HUES48 (cell line): ENCODE results near the gene SRGAP3.
A peak's percentile ranks its signal among the peaks of the same experiment; 100 is the strongest.

Experiments used
- H3K27ac ChIP-seq: one replicate; pipeline ENCODE4 v1.7.0; 2013; ENCODE audit warnings: low read depth, low read length, inconsistent platforms
- H3K27me3 ChIP-seq: 2 replicates; pipeline ENCODE4 v1.6.1; 2013; ENCODE audit warnings: mild to moderate bottlenecking, low read length; ENCODE audit not compliant: control insufficient read depth, insufficient read depth
- H3K36me3 ChIP-seq: 2 replicates; pipeline ENCODE4 v1.6.1; 2013; ENCODE audit warnings: low read length; ENCODE audit not compliant: control insufficient read depth, insufficient read depth
- H3K4me1 ChIP-seq: 2 replicates; pipeline ENCODE4 v1.6.1; 2013; ENCODE audit warnings: mild to moderate bottlenecking, low read length; ENCODE audit not compliant: control insufficient read depth, insufficient read depth
- H3K4me3 ChIP-seq: 2 replicates; pipeline ENCODE4 v1.5.1; 2013; ENCODE audit warnings: mild to moderate bottlenecking, low read depth, low read length
- H3K9ac ChIP-seq: 2 replicates; pipeline ENCODE4 v1.6.1; 2013; ENCODE audit warnings: mild to moderate bottlenecking, low read depth, low read length, moderate library complexity
- H3K9me3 ChIP-seq: 2 replicates; pipeline ENCODE4 v1.6.1; 2013; ENCODE audit warnings: low read length; ENCODE audit not compliant: control insufficient read depth, insufficient read depth

SRGAP3 gene

GRCh38 chr3:9226326-9226725 is 23.1 kb downstream of the SRGAP3 start:
- H3K4me1 ChIP-seq, result peaks cover 27% of the 10 kb centered on the region
- H3K36me3 ChIP-seq, result no peaks in the 10 kb centered on the region
- peak overlapping the region; percentile 42 for H3K27ac ChIP-seq
- H3K27me3 ChIP-seq, result no peaks in the 10 kb centered on the region
- H3K4me3 ChIP-seq, result no peak overlapping the region
- no peaks in the 10 kb centered on the region for H3K9me3 ChIP-seq
- H3K9ac ChIP-seq, result no peak overlapping the region

GRCh38 chr3:9225268-9225667 is 24.2 kb downstream of the SRGAP3 start:
- H3K4me1 ChIP-seq, result peaks cover 21% of the 10 kb centered on the region
- no peaks in the 10 kb centered on the region for H3K9me3 ChIP-seq
- H3K36me3 ChIP-seq, result no peaks in the 10 kb centered on the region
- H3K9ac ChIP-seq, result no peak overlapping the region
- no peaks in the 10 kb centered on the region for H3K27me3 ChIP-seq
- peak overlapping the region; percentile 45 for H3K27ac ChIP-seq
- no peak overlapping the region for H3K4me3 ChIP-seq

DNA sequence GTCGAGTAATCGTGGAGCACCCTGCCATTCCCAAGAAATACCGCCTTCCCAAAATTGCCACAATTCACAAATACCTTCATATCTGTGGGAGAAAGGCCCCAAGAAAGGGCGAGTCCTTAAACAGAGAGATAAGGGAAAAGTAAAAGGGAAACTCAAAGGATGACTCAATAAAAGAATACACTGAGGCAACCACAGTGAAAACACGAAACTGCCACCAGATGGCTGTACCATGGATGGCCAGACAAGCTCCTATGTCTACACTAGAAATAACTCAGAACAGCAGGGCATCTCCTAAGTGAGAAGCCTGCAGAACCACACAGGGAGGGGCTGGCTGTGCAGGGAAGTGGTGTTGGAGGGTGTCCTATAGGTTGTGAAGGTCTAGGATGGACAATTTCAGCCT is 25.0 kb downstream of the SRGAP3 start:
- no peak overlapping the region for H3K9ac ChIP-seq
- no peaks in the 10 kb centered on the region for H3K27me3 ChIP-seq
- no peak overlapping the region for H3K4me3 ChIP-seq
- H3K4me1 ChIP-seq, result peaks cover 21% of the 10 kb centered on the region
- H3K36me3 ChIP-seq, result no peaks in the 10 kb centered on the region
- H3K9me3 ChIP-seq, result no peaks in the 10 kb centered on the region
- no peak overlapping the region for H3K27ac ChIP-seq

DNA sequence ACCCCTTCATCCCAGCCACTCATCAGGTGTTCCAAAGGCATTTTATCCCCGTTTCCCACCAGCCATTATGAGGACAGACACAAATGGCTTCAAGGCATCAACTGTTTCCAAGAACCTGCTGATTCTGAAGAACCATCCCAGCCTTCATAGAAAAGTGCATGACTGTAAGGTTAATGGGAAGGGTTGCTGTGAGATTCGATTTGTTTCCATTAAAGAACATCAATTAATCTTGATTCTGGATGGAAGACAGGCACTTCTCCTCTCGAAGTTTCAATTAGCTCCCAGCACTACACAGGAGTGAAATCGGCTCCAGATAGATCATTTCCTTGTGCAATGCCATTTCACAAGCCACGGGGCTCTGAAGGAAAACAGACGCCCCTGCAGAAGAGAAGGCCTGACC is 25.8 kb downstream of the SRGAP3 start:
- no peaks in the 10 kb centered on the region for H3K36me3 ChIP-seq
- no peaks in the 10 kb centered on the region for H3K27me3 ChIP-seq
- H3K9me3 ChIP-seq, result no peaks in the 10 kb centered on the region
- H3K4me1 ChIP-seq, result peaks cover 21% of the 10 kb centered on the region
- no peak overlapping the region for H3K27ac ChIP-seq
- H3K4me3 ChIP-seq, result no peak overlapping the region
- H3K9ac ChIP-seq, result no peak overlapping the region

- Histone ChIP-seq H3K9me3 (no peaks in the 10 kb centered on the region), H3K27me3 (no peaks in the 10 kb centered on the region), H3K36me3 (no peaks in the 10 kb centered on the region), H3K4me1 (peaks cover 21% of the 10 kb centered on the region), H3K4me3 (no peak overlapping the region), H3K27ac (no peak overlapping the region), H3K9ac (no peak overlapping the region)
These were observed 26.3 kb downstream of the SRGAP3 start for GRCh38 chr3:9222956-9223639.

- Histone ChIP-seq H3K4me3 (no peak overlapping the region), H3K4me1 (peaks cover 21% of the 10 kb centered on the region)
These were observed 27.4 kb downstream of the SRGAP3 start for GRCh38 chr3:9222049-9222448.

DNA sequence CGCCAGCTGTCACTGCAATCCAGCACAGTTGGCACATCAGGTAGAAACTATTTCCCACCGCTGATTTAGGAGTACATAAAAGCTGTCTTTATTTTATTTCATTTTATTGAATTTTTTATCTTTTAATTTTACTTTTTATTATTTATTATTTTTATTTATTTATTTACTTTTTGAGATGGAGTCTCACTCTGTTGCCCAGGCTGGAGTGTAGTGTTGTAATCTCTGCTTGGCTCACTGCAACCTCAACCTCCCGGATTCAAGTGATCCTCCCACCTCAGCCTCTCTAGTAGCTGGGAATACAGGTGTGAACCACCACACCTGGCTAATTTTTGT is 31.0 kb downstream of the SRGAP3 start:
- Histone ChIP-seq H3K27me3 (no peaks in the 10 kb centered on the region), H3K9ac (no peak overlapping the region), H3K4me3 (no peak overlapping the region), H3K36me3 (no peaks in the 10 kb centered on the region), H3K4me1 (no peaks in the 10 kb centered on the region), H3K27ac (no peak overlapping the region), H3K9me3 (no peaks in the 10 kb centered on the region)

More at GRCh38 chr3:9222049-9222448, 27.4 kb downstream of the SRGAP3 start:
- Histone ChIP-seq H3K27me3 (no peaks in the 10 kb centered on the region), H3K36me3 (no peaks in the 10 kb centered on the region), H3K27ac (no peak overlapping the region), H3K9me3 (no peaks in the 10 kb centered on the region), H3K9ac (no peak overlapping the region)

- Histone ChIP-seq H3K4me3 (no peak overlapping the region), H3K27ac (no peak overlapping the region), H3K9ac (no peak overlapping the region), H3K27me3 (no peaks in the 10 kb centered on the region), H3K4me1 (no peaks in the 10 kb centered on the region), H3K36me3 (no peaks in the 10 kb centered on the region), H3K9me3 (no peaks in the 10 kb centered on the region)
These were observed 31.5 kb downstream of the SRGAP3 start for GRCh38 chr3:9217784-9218513.

DNA sequence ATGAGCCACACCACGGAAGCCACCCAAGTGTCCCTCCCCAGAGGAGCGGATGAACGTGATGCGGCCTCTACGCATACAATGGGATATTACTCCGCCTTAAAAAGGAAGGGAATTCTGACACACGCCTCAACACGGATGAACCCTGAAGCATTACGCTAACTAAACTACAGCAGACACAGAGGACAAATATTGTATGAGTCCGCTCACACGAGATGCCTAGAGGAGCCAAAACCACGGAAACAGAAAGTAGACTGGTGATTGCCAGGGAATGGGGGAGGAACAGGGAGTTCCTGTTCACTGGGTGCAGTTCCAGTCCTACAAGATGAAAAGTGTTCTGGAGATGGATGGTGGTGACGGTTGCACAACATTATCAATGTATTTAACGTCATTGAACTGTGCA is 32.7 kb downstream of the SRGAP3 start:
- Histone ChIP-seq H3K4me3 (no peak overlapping the region), H3K27ac (no peak overlapping the region), H3K4me1 (no peaks in the 10 kb centered on the region), H3K36me3 (no peaks in the 10 kb centered on the region), H3K9ac (no peak overlapping the region), H3K27me3 (no peaks in the 10 kb centered on the region), H3K9me3 (no peaks in the 10 kb centered on the region)

- H3K27ac ChIP-seq, result no peak overlapping the region
- no peaks in the 10 kb centered on the region for H3K27me3 ChIP-seq
- H3K4me1 ChIP-seq, result no peaks in the 10 kb centered on the region
- H3K9me3 ChIP-seq, result no peaks in the 10 kb centered on the region
- no peak overlapping the region for H3K9ac ChIP-seq
- H3K4me3 ChIP-seq, result no peak overlapping the region
- H3K36me3 ChIP-seq, result no peaks in the 10 kb centered on the region
These were observed 34.8 kb downstream of the SRGAP3 start for GRCh38 chr3:9214599-9214998.

GRCh38 chr3:9214185-9214584 is 35.3 kb downstream of the SRGAP3 start:
- Histone ChIP-seq H3K9me3 (no peaks in the 10 kb centered on the region), H3K4me3 (no peak overlapping the region), H3K9ac (no peak overlapping the region), H3K4me1 (no peaks in the 10 kb centered on the region), H3K27ac (no peak overlapping the region), H3K27me3 (no peaks in the 10 kb centered on the region), H3K36me3 (no peaks in the 10 kb centered on the region)
